ENCODE data around the gene ASCL5.

ASCL5 gene

GRCh38 chr1:201153474-201154388 lies 26.7 kb upstream of the ASCL5 start:
- DNase-seq: peak in 1 of 2 experiments; percentile 71

GRCh38 chr1:201149400-201149799 lies 22.4 kb upstream of the ASCL5 start:
- peak in 1 of 2 experiments; percentile 60 for DNase-seq

- no peak for DNase-seq
These were observed 20.5 kb upstream of the ASCL5 start for GRCh38 chr1:201147396-201148015.

GRCh38 chr1:201146626-201147390 lies 19.8 kb upstream of the ASCL5 start:
- DNase-seq: no peak

GRCh38 chr1:201145816-201146215 lies 18.8 kb upstream of the ASCL5 start:
- no peak for DNase-seq

- no peak for DNase-seq
These were observed 18.1 kb upstream of the ASCL5 start for GRCh38 chr1:201145132-201145531.

GRCh38 chr1:201144701-201145100 lies 17.7 kb upstream of the ASCL5 start:
- no peak for DNase-seq

- no peak for DNase-seq
These were observed 17.0 kb upstream of the ASCL5 start for GRCh38 chr1:201143726-201144635.

- DNase-seq: no peak
These were observed 16.1 kb upstream of the ASCL5 start for GRCh38 chr1:201142849-201143725.

- no peak for DNase-seq
These were observed 15.2 kb upstream of the ASCL5 start for GRCh38 chr1:201142011-201142848.

GRCh38 chr1:201141418-201141817 lies 14.4 kb upstream of the ASCL5 start:
- no peak for DNase-seq

GRCh38 chr1:201140941-201141260 lies 13.9 kb upstream of the ASCL5 start:
- DNase-seq: no peak

GRCh38 chr1:201140235-201140940 lies 13.4 kb upstream of the ASCL5 start:
- peak in 1 of 2 experiments; percentile 4 for DNase-seq

- no peak for DNase-seq
These were observed 12.8 kb upstream of the ASCL5 start for GRCh38 chr1:201139756-201140155.

- no peak for DNase-seq
These were observed 12.3 kb upstream of the ASCL5 start for GRCh38 chr1:201139306-201139705.

GRCh38 chr1:201138311-201138840 lies 11.4 kb upstream of the ASCL5 start:
- DNase-seq: no peak

- DNase-seq: no peak
These were observed 10.8 kb upstream of the ASCL5 start for GRCh38 chr1:201137579-201138310.

- no peak for DNase-seq
These were observed 10.0 kb upstream of the ASCL5 start for GRCh38 chr1:201137024-201137392.
